CD14-positive monocyte (primary cell): ENCODE data around the gene CES1. TPM values are rescaled to one million over a fixed set of nuclear protein-coding genes. Genes with fewer than 3 reads are reported as not detected.

Source experiments
- DNase-seq, 3 donors: peaks; one replicate each; pipeline ENCODE4 v3.0.0-alpha.2; 2011 to 2022
- H2AFZ ChIP-seq: 2 replicates; pipeline ENCODE4 v1.6.0; 2012; ENCODE audit warnings: mild to moderate bottlenecking, low read depth, low read length, inconsistent platforms; ENCODE audit not compliant: insufficient read depth, poor library complexity, severe bottlenecking
- H3K27ac ChIP-seq, 2 donors: 1 replicate in 1 of 2; 2 replicates in 1 of 2; pipeline ENCODE4 v1.5.1; 2012 to 2013; ENCODE audit warnings: low read length in 2 of 2, control low read depth in 1 of 2, inconsistent platforms in 1 of 2, low read depth in 1 of 2, mild to moderate bottlenecking in 1 of 2
- H3K27me3 ChIP-seq, 2 donors: one replicate each; pipeline versions ENCODE4 v1.6.0 to v1.6.1; 2011 to 2013; ENCODE audit warnings: low read length in 2 of 2; ENCODE audit not compliant: control insufficient read depth in 2 of 2, insufficient read depth in 2 of 2
- H3K36me3 ChIP-seq, 2 donors: replicated peaks in 1 of 2; 1 replicate in 1 of 2; 2 replicates in 1 of 2; pipeline versions ENCODE4 v1.5.1 to v1.6.1; 2012 to 2013; ENCODE audit warnings: low read length in 2 of 2, control low read depth in 1 of 2, inconsistent platforms in 1 of 2, mild to moderate bottlenecking in 1 of 2; ENCODE audit not compliant: insufficient read depth in 2 of 2, control insufficient read depth in 1 of 2
- H3K4me1 ChIP-seq, 2 donors: 1 replicate in 1 of 2; 2 replicates in 1 of 2; pipeline versions ENCODE4 v1.5.1 to v1.6.1; 2012 to 2013; ENCODE audit warnings: low read length in 2 of 2, control low read depth in 1 of 2, inconsistent platforms in 1 of 2, mild to moderate bottlenecking in 1 of 2, moderate library complexity in 1 of 2; ENCODE audit not compliant: insufficient read depth in 2 of 2, control insufficient read depth in 1 of 2
- H3K4me2 ChIP-seq: replicated peaks from 2 replicates; pipeline ENCODE3; 2012; ENCODE audit warnings: low read length, moderate library complexity, mild to moderate bottlenecking; ENCODE audit not compliant: poor library complexity, severe bottlenecking; ENCODE audit errors: extremely low read depth
- H3K4me3 ChIP-seq, 3 experiments: fragments of 200-600 bp in 1 of 3; sonication (generic) in 1 of 3; replicated peaks in 1 of 3; 1 replicate in 2 of 3; 2 replicates in 1 of 3; pipeline ENCODE4 v1.5.1; 2011 to 2013; ENCODE audit warnings: low read length in 3 of 3, mild to moderate bottlenecking in 3 of 3, control low read depth in 2 of 3, low read depth in 2 of 3, inconsistent platforms in 1 of 3, moderate library complexity in 1 of 3
- H3K79me2 ChIP-seq: 2 replicates; pipeline ENCODE4 v1.6.0; 2012; ENCODE audit warnings: mild to moderate bottlenecking, control low read depth, inconsistent platforms, low read length, moderate library complexity; ENCODE audit not compliant: insufficient read depth
- H3K9ac ChIP-seq: 2 replicates; pipeline ENCODE4 v1.6.0; 2017; ENCODE audit warnings: low read length, mild to moderate bottlenecking; ENCODE audit not compliant: insufficient read depth, poor library complexity, severe bottlenecking
- H3K9me3 ChIP-seq, 2 donors: replicated peaks in 1 of 2; 1 replicate in 1 of 2; 2 replicates in 1 of 2; pipeline versions ENCODE4 v1.5.1 to v1.6.1; 2012 to 2013; ENCODE audit warnings: low read length in 2 of 2, control low read depth in 1 of 2; ENCODE audit not compliant: control insufficient read depth in 1 of 2, insufficient read depth in 1 of 2
- H4K20me1 ChIP-seq: 2 replicates; pipeline ENCODE4 v1.6.0; 2012; ENCODE audit warnings: mild to moderate bottlenecking, low read length, control low read depth, moderate library complexity; ENCODE audit not compliant: insufficient read depth
- H3K27ac Mint-ChIP-seq, 7 donors: one replicate each; pipeline ENCODE4 v1.8.0; 2020; ENCODE audit warnings: mild to moderate bottlenecking in 7 of 7, mixed read lengths in 7 of 7, moderate library complexity in 6 of 7, inconsistent platforms in 2 of 7
- H3K27me3 Mint-ChIP-seq, 3 donors: one replicate each; pipeline ENCODE4 v1.8.0; 2021 to 2022; ENCODE audit warnings: low read depth in 3 of 3, mild to moderate bottlenecking in 3 of 3, mixed read lengths in 3 of 3, moderate library complexity in 3 of 3, inconsistent platforms in 1 of 3
- H3K36me3 Mint-ChIP-seq, 2 donors: one replicate each; pipeline ENCODE4 v1.8.0; 2020; ENCODE audit warnings: mixed read lengths in 2 of 2, inconsistent platforms in 1 of 2, mild to moderate bottlenecking in 1 of 2
- H3K4me1 Mint-ChIP-seq: one replicate; pipeline ENCODE4 v1.8.0; 2020; ENCODE audit warnings: mild to moderate bottlenecking, mixed read lengths
- H3K4me3 Mint-ChIP-seq, 2 donors: one replicate each; pipeline ENCODE4 v1.8.0; 2020; ENCODE audit warnings: mild to moderate bottlenecking in 2 of 2, mixed read lengths in 2 of 2, moderate library complexity in 1 of 2
- H3K9me3 Mint-ChIP-seq, 7 donors: one replicate each; pipeline ENCODE4 v1.8.0; 2020 to 2022; ENCODE audit warnings: mixed read lengths in 7 of 7, mild to moderate bottlenecking in 6 of 7, moderate library complexity in 6 of 7, inconsistent platforms in 2 of 7
- CTCF ChIP-seq: fragments of 200-600 bp; IDR thresholded peaks from one replicate; pipeline ENCODE4 v1.8.0; 2022; ENCODE audit warnings: antibody characterized with exemption, mild to moderate bottlenecking
- WGBS: methylation state at CpG from one replicate; pipeline ENCODE4 v1.1.5; 2013; ENCODE audit warnings: missing lambda C conversion rate; ENCODE audit not compliant: insufficient coverage; 5-methylcytosine and 5-hydroxymethylcytosine counted together
- intact Hi-C, 2 donors: fragments of 100-400 bp; cut with micrococcal nuclease; formaldehyde crosslinking; loops; one replicate each; pipeline versions ENCODE4 v1.15.0 to v1.15.1; 2023
- polyA minus RNA-seq: library from RNA; depleted of rRNA, polyadenylated mRNA; stranded (reverse); fragments of >200 nt; gene quantifications from 2 replicates; pipeline ENCODE4 v1.2.3, GENCODE V29; 2012
- polyA plus RNA-seq, 3 donors: library from polyadenylated mRNA; depleted of rRNA in 1 of 3; unstranded in 2 of 3; stranded (reverse) in 1 of 3; fragments of 300-500 nt in 2 of 3; fragments of >200 nt in 1 of 3; fragmentation: Illumina TruSeq in 2 of 3; gene quantifications; 1 replicate in 2 of 3; 2 replicates in 1 of 3; pipeline ENCODE4 v1.2.3, GENCODE V29; 2012 to 2021
- total RNA-seq, 12 experiments: library from RNA in 1 of 12; stranded (reverse) in 1 of 12; fragments of 120-200 nt in 1 of 12; gene quantifications; one replicate each; pipeline ENCODE4 v1.2.4 and lab custom pipeline; 2013 to 2026; ENCODE audit warnings: mixed read lengths in 6 of 12, inconsistent platforms in 1 of 12

CES1 gene
- total RNA-seq (2013) = 44.5 TPM
- polyA plus RNA-seq (100 to 1,000 TPM in 1 of 3 donors, 10 to 100 TPM in 2; 38.4 to 190 (median 62.0) TPM), polyA minus RNA-seq (40.2 and 59.1 TPM in 2 replicates), total RNA-seq (lab: John Stamatoyannopoulos, UW) (9.0 to 171 (median 26.4) reads per million in 11 experiments)

- peaks cover 16 to 26% of the 10 kb centered on the region in 2 donors for H3K36me3 Mint-ChIP-seq
- Histone ChIP-seq H3K27ac (peak within 1 kb of the TSS; percentile 75 to 81), H3K4me2 (peak within 1 kb of the TSS; percentile 81), H3K4me3 (peak within 1 kb of the TSS in 2 of 3 experiments; percentile 23 to 75), H3K9me3 (no peaks in the 10 kb centered on the region), H3K79me2 (peaks cover 35% of the 10 kb centered on the region), H3K4me1 (peaks cover 47 to 64% of the 10 kb centered on the region in 2 donors), H4K20me1 (no peaks in the 10 kb centered on the region), H3K9ac (peak within 1 kb of the TSS; percentile 64), H3K36me3 (peaks cover 8 to 9% of the 10 kb centered on the region in 2 donors), H2AFZ (peak within 1 kb of the TSS; percentile 70), H3K27me3 (no peaks in the 10 kb centered on the region)
- peaks cover 0 to 5% (median 4%) of the 10 kb centered on the region in 7 donors for H3K9me3 Mint-ChIP-seq
- peak; percentile 47 to 61 (median 55) for DNase-seq
- no peak for TF ChIP-seq CTCF
- intact Hi-C loops = no loop called here
- H3K27ac Mint-ChIP-seq = peak within 1 kb of the TSS; percentile 68 to 94 (median 92)
- peaks cover 83% of the 10 kb centered on the region for H3K4me1 Mint-ChIP-seq
- WGBS = 63% methylated on average over 28 of the region's 30 CpGs
- peak within 1 kb of the TSS; percentile 74 to 92 for H3K4me3 Mint-ChIP-seq
- H3K27me3 Mint-ChIP-seq = peaks cover 0 to 6% (median 4%) of the 10 kb centered on the region in 3 donors
Observed at GRCh38 chr16:55832773-55833691, at the start of gene CES1. Gene CES1, minus strand, starts transcription at chr16:55833096. Its CDS starts 41 bp downstream, at chr16:55833055.

GRCh38 chr16:55876854-55877253 lies 44.0 kb upstream of the CES1 start:
- 100% methylated on average over 1 of the region's 4 CpGs for WGBS
- no peaks in the 10 kb centered on the region for H3K27me3 ChIP-seq
- no peak overlapping the region for H3K27ac ChIP-seq
- H3K9me3 Mint-ChIP-seq = peaks cover 0 to 2% (median 0%) of the 10 kb centered on the region in 7 donors
- no peak overlapping the region for H3K4me3 ChIP-seq
- H3K36me3 ChIP-seq = no peaks in the 10 kb centered on the region
- no peak overlapping the region for H3K4me3 Mint-ChIP-seq
- no peak overlapping the region for H2AFZ ChIP-seq
- H4K20me1 ChIP-seq = no peaks in the 10 kb centered on the region
- no peak overlapping the region for H3K27ac Mint-ChIP-seq
- H3K4me1 Mint-ChIP-seq = no peaks in the 10 kb centered on the region
- H3K4me2 ChIP-seq = no peak overlapping the region
- H3K79me2 ChIP-seq = no peaks in the 10 kb centered on the region
- intact Hi-C loops = no loop called here
- H3K9me3 ChIP-seq = no peaks in the 10 kb centered on the region
- DNase-seq = no peak
- H3K4me1 ChIP-seq = no peaks in the 10 kb centered on the region
- no peak for TF ChIP-seq CTCF
- peaks cover 4 to 12% (median 6%) of the 10 kb centered on the region in 3 donors for H3K27me3 Mint-ChIP-seq
- H3K9ac ChIP-seq = no peak overlapping the region
- no peaks in the 10 kb centered on the region for H3K36me3 Mint-ChIP-seq
